RWPE2 (cell line): ENCODE results near the gene OGFR.

Experiments
- ATAC-seq: fragments of 200-7000 bp; cut with Tn5 transposase; 3 replicates; pipeline ENCODE4 v1.9.1; 2021; ENCODE audit warnings: low read depth
- DNase-seq: peaks from one replicate; pipeline ENCODE4 v3.0.0-alpha.2; 2020; ENCODE audit warnings: low spot score
- H3K27ac ChIP-seq: fragments of 450-650 bp; 2 replicates; pipeline ENCODE4 v1.5.1; 2017; ENCODE audit warnings: mild to moderate bottlenecking; ENCODE audit not compliant: poor library complexity, severe bottlenecking
- H3K27me3 ChIP-seq: fragments of 250-450 bp; sonication (Bioruptor Pico); 2 replicates; pipeline ENCODE4 v1.5.1; 2021; ENCODE audit warnings: mild to moderate bottlenecking, moderate library complexity; ENCODE audit not compliant: insufficient read depth, poor library complexity, severe bottlenecking
- H3K36me3 ChIP-seq: fragments of 250-450 bp; sonication (Bioruptor Pico); 2 replicates; pipeline ENCODE4 v1.5.1; 2020; ENCODE audit warnings: low read depth, mild to moderate bottlenecking, moderate library complexity
- H3K4me1 ChIP-seq: fragments of 250-450 bp; sonication (Bioruptor Pico); 2 replicates; pipeline ENCODE4 v1.5.1; 2021; ENCODE audit warnings: mild to moderate bottlenecking, moderate library complexity; ENCODE audit not compliant: insufficient read depth, poor library complexity, severe bottlenecking
- H3K4me3 ChIP-seq: fragments of 250-450 bp; sonication (Bioruptor Pico); 2 replicates; pipeline ENCODE4 v1.5.1; 2021; ENCODE audit warnings: mild to moderate bottlenecking, moderate library complexity; ENCODE audit not compliant: severe bottlenecking
- H3K9me3 ChIP-seq: fragments of 250-450 bp; sonication (Bioruptor Pico); 2 replicates; pipeline ENCODE4 v1.5.1; 2021; ENCODE audit warnings: mild to moderate bottlenecking, moderate library complexity; ENCODE audit not compliant: severe bottlenecking
- TF ChIP-seq, protein P1 (sequence below): fragments of 450-650 bp; IDR thresholded peaks from one replicate; pipeline ENCODE4 v1.5.1; 2017; ENCODE audit warnings: mild to moderate bottlenecking, moderate library complexity; ENCODE audit not compliant: poor library complexity, severe bottlenecking

The OGFR gene

DNA sequence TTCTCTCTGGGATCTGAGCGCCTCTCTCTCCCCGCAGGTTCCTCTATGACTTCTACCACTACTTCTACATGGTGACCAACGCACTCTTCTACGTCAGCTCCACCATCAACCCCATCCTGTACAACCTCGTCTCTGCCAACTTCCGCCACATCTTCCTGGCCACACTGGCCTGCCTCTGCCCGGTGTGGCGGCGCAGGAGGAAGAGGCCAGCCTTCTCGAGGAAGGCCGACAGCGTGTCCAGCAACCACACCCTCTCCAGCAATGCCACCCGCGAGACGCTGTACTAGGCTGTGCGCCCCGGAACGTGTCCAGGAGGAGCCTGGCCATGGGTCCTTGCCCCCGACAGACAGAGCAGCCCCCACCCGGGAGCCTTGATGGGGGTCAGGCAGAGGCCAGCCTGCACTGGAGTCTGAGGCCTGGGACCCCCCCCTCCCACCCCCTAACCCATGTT lies 44.6 kb upstream of the OGFR start:
- Histone ChIP-seq H3K4me1 (no peaks in the 10 kb centered on the region), H3K9me3 (no peaks in the 10 kb centered on the region), H3K36me3 (no peaks in the 10 kb centered on the region), H3K27me3 (no peaks in the 10 kb centered on the region), H3K27ac (no peak overlapping the region), H3K4me3 (no peak overlapping the region)
- TF ChIP-seq, protein P1, sequence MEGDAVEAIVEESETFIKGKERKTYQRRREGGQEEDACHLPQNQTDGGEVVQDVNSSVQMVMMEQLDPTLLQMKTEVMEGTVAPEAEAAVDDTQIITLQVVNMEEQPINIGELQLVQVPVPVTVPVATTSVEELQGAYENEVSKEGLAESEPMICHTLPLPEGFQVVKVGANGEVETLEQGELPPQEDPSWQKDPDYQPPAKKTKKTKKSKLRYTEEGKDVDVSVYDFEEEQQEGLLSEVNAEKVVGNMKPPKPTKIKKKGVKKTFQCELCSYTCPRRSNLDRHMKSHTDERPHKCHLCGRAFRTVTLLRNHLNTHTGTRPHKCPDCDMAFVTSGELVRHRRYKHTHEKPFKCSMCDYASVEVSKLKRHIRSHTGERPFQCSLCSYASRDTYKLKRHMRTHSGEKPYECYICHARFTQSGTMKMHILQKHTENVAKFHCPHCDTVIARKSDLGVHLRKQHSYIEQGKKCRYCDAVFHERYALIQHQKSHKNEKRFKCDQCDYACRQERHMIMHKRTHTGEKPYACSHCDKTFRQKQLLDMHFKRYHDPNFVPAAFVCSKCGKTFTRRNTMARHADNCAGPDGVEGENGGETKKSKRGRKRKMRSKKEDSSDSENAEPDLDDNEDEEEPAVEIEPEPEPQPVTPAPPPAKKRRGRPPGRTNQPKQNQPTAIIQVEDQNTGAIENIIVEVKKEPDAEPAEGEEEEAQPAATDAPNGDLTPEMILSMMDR: no peak
- DNase-seq (no peak), ATAC-seq (no peak)

DNA sequence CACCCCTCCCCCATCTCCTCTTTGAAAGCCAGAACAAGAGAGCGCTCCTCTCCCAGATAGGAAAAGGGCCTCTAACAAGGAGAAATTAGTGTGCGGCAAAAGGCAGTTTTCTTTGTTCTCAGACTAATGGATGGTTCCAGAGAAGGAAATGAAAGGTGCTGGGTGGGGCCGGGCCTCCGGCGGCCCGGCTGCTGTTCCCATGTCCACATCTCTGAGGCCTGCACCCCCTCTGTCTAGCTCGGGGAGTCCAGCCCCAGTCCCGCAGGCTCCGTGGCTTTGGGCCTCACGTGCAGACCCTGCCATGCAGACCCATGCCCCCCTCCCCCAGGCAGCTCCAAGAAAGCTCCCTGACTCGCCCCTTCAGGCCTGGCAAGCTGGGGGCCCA lies 44.2 kb upstream of the OGFR start:
- no peaks in the 10 kb centered on the region for H3K9me3 ChIP-seq
- H3K27ac ChIP-seq: no peak overlapping the region
- DNase-seq (no peak), ATAC-seq (no peak)
- H3K4me3 ChIP-seq: no peak overlapping the region
- no peaks in the 10 kb centered on the region for H3K36me3 ChIP-seq
- TF ChIP-seq, protein P1: no peak
- H3K4me1 ChIP-seq: no peaks in the 10 kb centered on the region
- no peaks in the 10 kb centered on the region for H3K27me3 ChIP-seq

DNA sequence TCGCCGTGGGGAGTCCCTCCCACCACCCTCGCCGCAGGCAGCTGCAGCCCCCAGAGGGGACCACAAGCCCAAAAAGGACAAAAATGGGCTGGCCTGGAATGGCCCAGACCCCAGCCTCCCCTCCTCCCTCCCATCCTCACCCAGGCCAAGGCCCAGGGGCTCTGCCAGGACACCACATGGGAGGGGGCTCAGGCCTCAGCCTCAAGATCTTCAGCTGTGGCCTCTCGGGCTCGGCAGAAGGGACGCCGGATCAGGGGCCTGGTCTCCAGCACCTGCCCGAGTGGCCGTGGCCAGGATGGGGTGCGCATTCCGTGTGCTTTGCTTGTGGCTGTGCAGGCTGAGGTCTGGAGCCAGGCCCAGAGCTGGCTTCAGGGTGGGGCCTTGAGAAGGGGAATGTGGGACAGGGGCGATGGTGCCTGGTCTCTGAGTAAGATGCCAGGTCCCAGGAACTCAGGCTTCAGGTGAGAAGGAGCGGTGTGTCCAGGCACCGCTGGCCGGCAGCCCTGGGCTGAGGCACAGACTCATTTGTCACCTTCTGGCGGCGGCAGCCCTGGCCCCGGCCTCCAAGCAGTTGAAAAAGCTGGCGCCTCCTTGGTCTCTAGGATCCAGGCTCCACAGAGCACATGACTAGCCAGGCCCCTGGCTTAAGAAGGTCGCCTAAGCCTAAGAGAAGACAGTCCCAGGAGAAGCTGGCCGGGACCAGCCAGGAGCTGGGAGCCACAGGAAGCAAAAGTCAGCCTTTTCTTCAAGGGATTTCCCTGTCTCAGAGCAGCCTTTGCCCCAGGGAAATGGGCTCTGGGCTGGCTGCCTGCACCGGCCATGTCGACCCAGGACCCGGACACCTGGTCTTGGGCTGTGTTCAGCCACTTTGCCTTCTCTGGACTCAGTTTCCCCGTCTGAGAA lies 43.5 kb upstream of the OGFR start:
- DNase-seq: no peak
- TF ChIP-seq, protein P1: no peak
- peak; percentile 4; the same call in 2 of the 3 replicates for ATAC-seq
- H3K4me1 ChIP-seq: no peaks in the 10 kb centered on the region
- no peaks in the 10 kb centered on the region for H3K9me3 ChIP-seq
- no peak overlapping the region for H3K4me3 ChIP-seq
- no peak overlapping the region for H3K27ac ChIP-seq
- no peaks in the 10 kb centered on the region for H3K36me3 ChIP-seq
- H3K27me3 ChIP-seq: no peaks in the 10 kb centered on the region

DNA sequence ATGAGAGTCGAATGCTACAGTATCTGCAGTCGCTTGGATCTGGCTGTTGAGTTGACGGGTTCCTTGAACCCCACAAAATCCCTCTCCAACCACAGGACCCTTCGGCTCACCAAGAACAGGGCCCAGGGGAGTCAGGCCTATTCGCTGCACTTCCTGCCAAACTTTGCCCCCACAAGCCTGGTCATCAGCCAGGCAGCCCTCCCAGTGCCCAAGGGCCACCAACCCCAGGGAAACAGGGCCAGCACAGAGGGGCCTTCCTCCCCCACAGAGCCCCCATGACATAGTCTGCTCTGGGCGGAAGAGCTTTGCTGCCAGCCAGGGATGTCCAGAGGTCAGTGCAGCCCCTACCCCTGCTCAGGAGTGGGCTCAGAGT lies 42.9 kb upstream of the OGFR start:
- Histone ChIP-seq H3K27ac (no peak overlapping the region), H3K36me3 (no peaks in the 10 kb centered on the region), H3K27me3 (peaks cover 2% of the 10 kb centered on the region), H3K9me3 (no peaks in the 10 kb centered on the region), H3K4me1 (peaks cover 3% of the 10 kb centered on the region), H3K4me3 (no peak overlapping the region)
- TF ChIP-seq, protein P1: no peak
- DNase-seq (no peak), ATAC-seq (no peak)

DNA sequence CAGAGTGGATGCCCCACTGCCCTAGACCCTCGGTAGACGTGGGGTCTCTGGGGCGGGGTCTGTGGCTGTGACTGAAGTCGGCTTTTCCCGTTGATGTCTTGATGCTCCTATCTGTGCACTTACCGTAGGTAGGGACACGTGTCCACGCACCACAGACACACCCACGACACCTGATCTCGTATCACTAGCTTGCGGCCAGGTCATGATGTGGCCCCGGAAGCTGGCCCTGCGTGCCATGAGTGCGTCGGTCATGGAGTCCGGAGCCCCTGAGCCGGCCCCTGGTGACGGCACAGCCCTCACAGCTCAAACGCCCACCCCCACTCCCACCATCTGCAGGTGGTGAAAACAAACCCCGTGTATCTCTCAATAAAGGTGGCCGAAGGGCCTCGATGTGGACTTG lies 42.3 kb upstream of the OGFR start:
- peaks cover 7% of the 10 kb centered on the region for H3K4me1 ChIP-seq
- TF ChIP-seq, protein P1: no peak
- H3K9me3 ChIP-seq: no peaks in the 10 kb centered on the region
- H3K27me3 ChIP-seq: peaks cover 5% of the 10 kb centered on the region
- ATAC-seq (no peak), DNase-seq (no peak)
- no peak overlapping the region for H3K27ac ChIP-seq
- no peaks in the 10 kb centered on the region for H3K36me3 ChIP-seq
- H3K4me3 ChIP-seq: no peak overlapping the region
